Kidney (tissue), 22 donors: ENCODE data around the gene PPP1R11. TPM values are rescaled to one million over a fixed set of nuclear protein-coding genes. Genes with fewer than 3 reads are reported as not detected.
A peak's percentile ranks its signal among the peaks of the same experiment; 100 is the strongest.

ENCODE experiments used
- DNase-seq, 5 donors: peaks; one replicate each; pipeline ENCODE4 v3.0.0-alpha.2; 2013 to 2020
- FAIRE-seq: peaks from 2 replicates; lab custom pipeline; 2012; peaks lifted over from hg19 to GRCh38; lab: Jason Lieb, UNC
- H3K27ac ChIP-seq, 2 donors: one replicate each; pipeline ENCODE4 v1.7.0; 2013; ENCODE audit warnings: low read depth in 2 of 2, low read length in 2 of 2, inconsistent platforms in 1 of 2
- H3K27me3 ChIP-seq: one replicate; pipeline ENCODE4 v1.7.1; 2013; ENCODE audit warnings: low read length, inconsistent platforms; ENCODE audit not compliant: control insufficient read depth, insufficient read depth
- H3K36me3 ChIP-seq, 3 donors: one replicate each; pipeline versions ENCODE4 v1.7.0 to v1.7.1; 2013; ENCODE audit warnings: low read length in 3 of 3, control low read depth in 1 of 3, inconsistent platforms in 1 of 3; ENCODE audit not compliant: insufficient read depth in 3 of 3, control insufficient read depth in 2 of 3
- H3K4me1 ChIP-seq, 3 donors: one replicate each; pipeline versions ENCODE4 v1.7.0 to v1.7.1; 2013; ENCODE audit warnings: low read length in 3 of 3, inconsistent platforms in 1 of 3, low read depth in 1 of 3; ENCODE audit not compliant: control insufficient read depth in 2 of 3, insufficient read depth in 2 of 3
- H3K4me3 ChIP-seq, 3 donors: one replicate each; pipeline versions ENCODE4 v1.7.0 to v1.8.1; 2013; ENCODE audit warnings: low read length in 3 of 3, control low read depth in 1 of 3, inconsistent platforms in 1 of 3
- H3K9ac ChIP-seq, 3 donors: one replicate each; pipeline versions ENCODE4 v1.7.0 to v1.7.1; 2013; ENCODE audit warnings: low read length in 3 of 3, control low read depth in 1 of 3, inconsistent platforms in 1 of 3
- H3K9me3 ChIP-seq, 3 donors: one replicate each; pipeline versions ENCODE4 v1.7.0 to v1.7.1; 2013; ENCODE audit warnings: low read length in 3 of 3, control low read depth in 1 of 3, inconsistent platforms in 1 of 3; ENCODE audit not compliant: control insufficient read depth in 2 of 3, insufficient read depth in 1 of 3
- CTCF ChIP-seq: IDR thresholded peaks from 3 replicates; pipeline ENCODE4 v1.5.1; 2012; ENCODE audit warnings: mild to moderate bottlenecking, moderate library complexity, borderline replicate concordance; ENCODE audit not compliant: insufficient read depth; ENCODE audit errors: extremely low read depth
- intact Hi-C: fragments of 100-400 bp; cut with DNase I; formaldehyde crosslinking; loops from one replicate; pipeline ENCODE4 v1.11.1; 2022
- long read RNA-seq, 10 donors: library from polyadenylated mRNA in 1 of 10; unstranded in 1 of 10; transcript quantifications; one replicate each; pipeline ENCODE4 v2.0.0 and lab custom pipeline, GENCODE V29; 2021 to 2026
- polyA plus RNA-seq: library from polyadenylated mRNA; stranded (reverse); fragments of 350-450 nt; fragmentation: Illumina TruSeq; extraction: RNeasy Lipid Tissue Mini Kit (QIAGEN cat#74804); gene quantifications from one replicate; pipeline ENCODE4 v1.2.3, GENCODE V29; 2014; ENCODE audit warnings: low read depth, low replicate concordance; ENCODE audit not compliant: insufficient read depth
- total RNA-seq: library from RNA; stranded (reverse); fragmentation: NEBNext Ultra II Directional; extraction: Animal tissue kit (Norgen Biotek cat#: 25700); gene quantifications from one replicate; pipeline ENCODE4 v1.2.1, GENCODE V29; 2021
- donor health status: control.
- donor health status: control.
- donor health status: control.
- donor health status: control.
- donor health status: control.
- donor health status: DM: yes; HTN: yes; CAD: no.
- donor health status: Normal renal cell carcinoma (clear cell type).

Gene PPP1R11
- total RNA-seq (71.6 TPM), polyA plus RNA-seq (78.3 TPM)
- long read RNA-seq, donor 1, transcript PPP1R11-205 (3 exons, 1,731 nt): major isoform, 24 of 43 reads
- long read RNA-seq, donor 1, partial matches to known transcripts: 19 of 43 reads
- long read RNA-seq, donor 1, other reads (novel, unspliced or antisense): 0 of 43 reads
- long read RNA-seq, donor 2, transcript PPP1R11-205 (3 exons, 1,731 nt): major isoform, 21 of 42 reads
- long read RNA-seq, donor 2, partial matches to known transcripts: 18 of 42 reads
- long read RNA-seq, donor 2, other reads (novel, unspliced or antisense): 0 of 42 reads
- long read RNA-seq, donor 3, transcript PPP1R11-205 (3 exons, 1,731 nt): major isoform, 34 of 50 reads
- long read RNA-seq, donor 3, partial matches to known transcripts: 13 of 50 reads
- long read RNA-seq, donor 3, other reads (novel, unspliced or antisense): 0 of 50 reads
- long read RNA-seq, donor 4, transcript PPP1R11-205 (3 exons, 1,731 nt): major isoform, 32 of 40 reads
- long read RNA-seq, donor 4, partial matches to known transcripts: 5 of 40 reads
- long read RNA-seq, donor 4, other reads (novel, unspliced or antisense): 0 of 40 reads
- long read RNA-seq, donor 5, partial matches to known transcripts: 0 of 1 reads
- long read RNA-seq, donor 5, other reads (novel, unspliced or antisense): 0 of 1 reads
- long read RNA-seq, donor 6, transcript PPP1R11-205 (3 exons, 1,731 nt): major isoform, 51 of 95 reads
- long read RNA-seq, donor 6, partial matches to known transcripts: 42 of 95 reads
- long read RNA-seq, donor 6, other reads (novel, unspliced or antisense): 0 of 95 reads
- long read RNA-seq, donor 7, transcript PPP1R11-205 (3 exons, 1,731 nt): major isoform, 64 of 78 reads
- long read RNA-seq, donor 7, partial matches to known transcripts: 10 of 78 reads
- long read RNA-seq, donor 7, other reads (novel, unspliced or antisense): 0 of 78 reads
- long read RNA-seq, donor 8, transcript PPP1R11-205 (3 exons, 1,731 nt): major isoform, 39 of 43 reads
- long read RNA-seq, donor 8, partial matches to known transcripts: 0 of 43 reads
- long read RNA-seq, donor 8, other reads (novel, unspliced or antisense): 0 of 43 reads
- long read RNA-seq, donor 9, transcript PPP1R11-205 (3 exons, 1,731 nt): major isoform, 23 of 25 reads
- long read RNA-seq, donor 9, partial matches to known transcripts: 0 of 25 reads
- long read RNA-seq, donor 9, other reads (novel, unspliced or antisense): 0 of 25 reads
- long read RNA-seq, donor 10, transcript PPP1R11-205 (3 exons, 1,731 nt): major isoform, 26 of 29 reads
- long read RNA-seq, donor 10, partial matches to known transcripts: 0 of 29 reads
- long read RNA-seq, donor 10, other reads (novel, unspliced or antisense): 0 of 29 reads

- Histone ChIP-seq H3K9me3 (no peaks in the 10 kb centered on the region), H3K27ac (peak within 1 kb of the TSS; percentile 89 to 92), H3K36me3 (peaks cover 0 to 5% (median 3%) of the 10 kb centered on the region in 3 donors), H3K27me3 (peaks cover 3% of the 10 kb centered on the region), H3K4me3 (peak within 1 kb of the TSS; percentile 92 to 95 (median 92)), H3K9ac (peak within 1 kb of the TSS; percentile 68 to 84 (median 76)), H3K4me1 (peaks cover 0 to 14% (median 0%) of the 10 kb centered on the region in 3 donors)
- intact Hi-C loops: no loop called here
- DNase-seq (peak; percentile 99 to 100 (median 99)), FAIRE-seq (peak; percentile 98)
- TF ChIP-seq CTCF: no peak
Measured at GRCh38 chr6:30066577-30067459, at the start of gene PPP1R11. TSS of gene PPP1R11 (plus strand) at chr6:30067198. CDS start at chr6:30067411, 213 bp downstream.

GRCh38 chr6:30019819-30020218, 47.2 kb upstream of the PPP1R11 start:
- no peaks in the 10 kb centered on the region for H3K4me1 ChIP-seq
- no peak overlapping the region for H3K9ac ChIP-seq
- no peak for TF ChIP-seq CTCF
- no peak overlapping the region for H3K4me3 ChIP-seq
- no peaks in the 10 kb centered on the region for H3K9me3 ChIP-seq
- H3K36me3 ChIP-seq: peaks cover 0 to 8% (median 0%) of the 10 kb centered on the region in 3 donors
- peak in 1 of 5 donors; percentile 26 for DNase-seq
- H3K27ac ChIP-seq: no peak overlapping the region
- intact Hi-C loops: loop anchor here (5.0 kb wide), 1 partner anchor 168 kb away; no protein-coding TSS in a partner anchor
- no peak for FAIRE-seq
- no peaks in the 10 kb centered on the region for H3K27me3 ChIP-seq

GRCh38 chr6:30020626-30021025, 46.4 kb upstream of the PPP1R11 start:
- H3K4me3 ChIP-seq: no peak overlapping the region
- FAIRE-seq (no peak), DNase-seq (no peak)
- H3K9me3 ChIP-seq: no peaks in the 10 kb centered on the region
- H3K36me3 ChIP-seq: peaks cover 0 to 8% (median 0%) of the 10 kb centered on the region in 3 donors
- TF ChIP-seq CTCF: no peak
- intact Hi-C loops: no loop called here
- H3K4me1 ChIP-seq: no peaks in the 10 kb centered on the region
- H3K9ac ChIP-seq: no peak overlapping the region
- no peaks in the 10 kb centered on the region for H3K27me3 ChIP-seq
- H3K27ac ChIP-seq: no peak overlapping the region
